ENCODE data around the gene GCFC2.

Gene GCFC2

GRCh38 chr2:75710577-75711253, at the start of gene GCFC2:
Gene GCFC2, minus strand, starts transcription at chr2:75710915. Its CDS starts 60 bp downstream, at chr2:75710855.
- DNase-seq (ENCODE audit: extremely low read depth, low read depth) = peak; percentile 49
- TF ChIP-seq, protein P1, sequence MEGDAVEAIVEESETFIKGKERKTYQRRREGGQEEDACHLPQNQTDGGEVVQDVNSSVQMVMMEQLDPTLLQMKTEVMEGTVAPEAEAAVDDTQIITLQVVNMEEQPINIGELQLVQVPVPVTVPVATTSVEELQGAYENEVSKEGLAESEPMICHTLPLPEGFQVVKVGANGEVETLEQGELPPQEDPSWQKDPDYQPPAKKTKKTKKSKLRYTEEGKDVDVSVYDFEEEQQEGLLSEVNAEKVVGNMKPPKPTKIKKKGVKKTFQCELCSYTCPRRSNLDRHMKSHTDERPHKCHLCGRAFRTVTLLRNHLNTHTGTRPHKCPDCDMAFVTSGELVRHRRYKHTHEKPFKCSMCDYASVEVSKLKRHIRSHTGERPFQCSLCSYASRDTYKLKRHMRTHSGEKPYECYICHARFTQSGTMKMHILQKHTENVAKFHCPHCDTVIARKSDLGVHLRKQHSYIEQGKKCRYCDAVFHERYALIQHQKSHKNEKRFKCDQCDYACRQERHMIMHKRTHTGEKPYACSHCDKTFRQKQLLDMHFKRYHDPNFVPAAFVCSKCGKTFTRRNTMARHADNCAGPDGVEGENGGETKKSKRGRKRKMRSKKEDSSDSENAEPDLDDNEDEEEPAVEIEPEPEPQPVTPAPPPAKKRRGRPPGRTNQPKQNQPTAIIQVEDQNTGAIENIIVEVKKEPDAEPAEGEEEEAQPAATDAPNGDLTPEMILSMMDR (IDR thresholded peaks at IDR 0.05; ENCODE audit: low read depth, low read length, missing control alignments) = no peak

GRCh38 chr2:75752828-75753227, 42.1 kb upstream of the GCFC2 start:
- H3K4me3 ChIP-seq (replicated peaks; ENCODE audit: low read depth, low read length) = no peak overlapping the region
- no peak for DNase-seq (ENCODE audit: extremely low read depth, low read depth)
- TF ChIP-seq, protein P1 (IDR thresholded peaks at IDR 0.05; ENCODE audit: low read depth, low read length, missing control alignments) = no peak

More at GRCh38 chr2:75710577-75711253, at the start of gene GCFC2:
- H3K4me3 ChIP-seq (replicated peaks; ENCODE audit: low read depth, low read length) = peak within 1 kb of the TSS; percentile 59

DNA sequence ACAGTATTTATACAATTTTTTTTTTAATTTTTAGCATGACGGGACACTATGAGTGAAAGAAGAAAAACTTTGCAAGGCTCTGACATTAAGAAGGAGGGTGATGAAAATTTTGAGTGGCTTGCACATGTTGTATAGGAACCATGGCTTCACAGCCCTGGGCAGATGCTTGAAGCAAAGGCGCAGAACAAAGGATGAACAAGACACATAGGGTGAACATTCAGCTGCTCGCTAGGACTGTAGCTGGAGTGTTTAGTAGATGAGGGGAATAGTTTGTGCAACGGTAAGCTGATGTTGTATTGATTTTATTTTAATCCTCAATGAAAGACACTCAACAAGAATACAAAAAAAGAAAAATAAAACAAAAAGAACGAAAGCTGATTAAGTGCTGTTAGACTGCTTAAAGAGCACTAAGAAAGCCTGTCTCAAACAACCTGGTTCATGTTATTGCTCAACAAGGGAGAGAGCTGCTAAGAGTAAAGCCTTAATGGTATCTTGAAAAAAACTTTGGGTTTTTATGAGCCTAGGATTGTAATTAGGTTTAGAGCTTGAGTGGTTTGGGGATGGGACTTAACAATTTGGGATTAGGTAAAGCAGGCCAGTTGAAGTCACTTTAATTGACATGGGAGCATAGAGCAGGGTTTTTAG, 41.2 kb upstream of the GCFC2 start:
- H3K4me3 ChIP-seq (replicated peaks; ENCODE audit: low read depth, low read length) = no peak overlapping the region
- DNase-seq (ENCODE audit: extremely low read depth, low read depth) = no peak
- TF ChIP-seq, protein P1 (IDR thresholded peaks at IDR 0.05; ENCODE audit: low read depth, low read length, missing control alignments) = no peak

- H3K4me3 ChIP-seq (replicated peaks; ENCODE audit: low read depth, low read length) = no peak overlapping the region
- DNase-seq (ENCODE audit: extremely low read depth, low read depth) = no peak
- TF ChIP-seq, protein P1 (IDR thresholded peaks at IDR 0.05; ENCODE audit: low read depth, low read length, missing control alignments) = no peak
Measured at GRCh38 chr2:75751360-75751759, 40.6 kb upstream of the GCFC2 start.

DNA sequence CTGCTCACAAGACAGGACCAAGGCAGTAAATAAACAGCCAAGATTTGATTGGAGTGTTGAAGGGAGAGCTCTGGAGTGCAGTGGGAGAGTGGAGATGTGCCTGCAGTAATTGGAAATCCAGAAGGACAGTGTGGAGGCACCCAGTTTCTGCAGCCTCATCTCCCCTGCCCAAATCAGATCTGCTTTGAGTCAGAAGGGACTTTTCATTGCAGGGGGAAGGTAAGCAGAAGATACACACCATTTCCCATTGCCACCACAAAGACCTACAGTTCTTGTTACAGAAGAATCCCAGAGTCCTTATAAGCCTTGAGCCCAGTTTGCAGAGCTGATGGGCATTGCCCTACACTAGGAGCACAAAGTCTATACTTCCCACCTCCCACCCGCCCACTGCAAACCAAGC, 27.2 kb upstream of the GCFC2 start:
- TF ChIP-seq, protein P1 (IDR thresholded peaks at IDR 0.05; ENCODE audit: low read depth, low read length, missing control alignments) = no peak
- no peak overlapping the region for H3K4me3 ChIP-seq (replicated peaks; ENCODE audit: low read depth, low read length)
- no peak for DNase-seq (ENCODE audit: extremely low read depth, low read depth)

DNA sequence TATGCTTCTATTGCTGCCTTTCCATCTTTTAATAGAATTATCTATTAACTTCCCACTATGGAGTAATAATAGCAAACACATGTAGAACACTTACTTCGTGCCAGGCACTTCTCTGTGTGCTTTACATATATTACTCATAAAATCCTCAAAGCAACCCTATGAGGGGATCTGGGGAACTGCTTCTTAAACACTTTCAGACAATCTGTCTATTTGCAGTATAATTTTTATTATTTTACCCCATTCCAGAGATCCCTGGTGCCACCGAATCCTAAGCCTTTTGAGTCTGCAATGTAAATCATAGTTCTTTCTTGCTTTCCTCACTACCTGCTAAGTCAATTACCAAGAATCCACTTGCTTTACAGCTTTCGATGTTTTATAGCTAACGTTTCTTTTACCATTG, 25.6 kb upstream of the GCFC2 start:
- TF ChIP-seq, protein P1 (IDR thresholded peaks at IDR 0.05; ENCODE audit: low read depth, low read length, missing control alignments) = no peak
- no peak for DNase-seq (ENCODE audit: extremely low read depth, low read depth)
- H3K4me3 ChIP-seq (replicated peaks; ENCODE audit: low read depth, low read length) = no peak overlapping the region
